Spinal cord (tissue), 10 donors: ENCODE results near the gene DDX39A. TPM values are rescaled to one million over a fixed set of nuclear protein-coding genes. Genes with fewer than 3 reads are reported as not detected.

Experiments used
- DNase-seq, 6 donors: peaks; one replicate each; pipeline versions ENCODE4 v3.0.0 to v3.0.0-alpha.2; 2013 to 2015; ENCODE audit warnings: low spot score in 6 of 6, low read depth in 4 of 6
- H3K27ac ChIP-seq: one replicate; pipeline ENCODE4 v1.5.1; 2013; ENCODE audit warnings: low read depth, low read length, control low read depth
- H3K27me3 ChIP-seq: one replicate; pipeline ENCODE4 v1.6.1; 2013; ENCODE audit warnings: low read length; ENCODE audit not compliant: control insufficient read depth, insufficient read depth
- H3K36me3 ChIP-seq: one replicate; pipeline ENCODE4 v1.6.1; 2013; ENCODE audit warnings: low read length; ENCODE audit not compliant: control insufficient read depth, insufficient read depth
- H3K4me1 ChIP-seq: one replicate; pipeline ENCODE4 v1.6.1; 2013; ENCODE audit warnings: low read length; ENCODE audit not compliant: control insufficient read depth, insufficient read depth
- H3K4me3 ChIP-seq: one replicate; pipeline ENCODE4 v1.5.1; 2013; ENCODE audit warnings: low read depth, low read length, control low read depth
- H3K9me3 ChIP-seq: one replicate; pipeline ENCODE4 v1.6.1; 2013; ENCODE audit warnings: low read length; ENCODE audit not compliant: control insufficient read depth, insufficient read depth
- WGBS: methylation state at CpG from one replicate; pipeline ENCODE4 v1.1.5; 2013; ENCODE audit warnings: missing lambda C conversion rate; ENCODE audit not compliant: insufficient coverage; 5-methylcytosine and 5-hydroxymethylcytosine counted together
- polyA plus RNA-seq, 2 donors: library from polyadenylated mRNA; unstranded; fragments of 120-200 nt; gene quantifications; one replicate each; pipeline ENCODE4 v1.2.1, GENCODE V29; 2013; ENCODE audit not compliant: insufficient read length in 2 of 2
- total RNA-seq, 2 donors: library from RNA; depleted of rRNA in 1 of 2; stranded (reverse); fragments of 120-200 nt in 1 of 2; fragments of >200 nt in 1 of 2; gene quantifications; one replicate each; pipeline versions ENCODE4 v1.2.3 to v1.2.4, GENCODE V29; 2013 to 2014
- donor health status: healthy.

DDX39A gene
- total and polyA plus RNA-seq, 4 donors = 26.3 to 65.0 (median 56.4) TPM

DNA sequence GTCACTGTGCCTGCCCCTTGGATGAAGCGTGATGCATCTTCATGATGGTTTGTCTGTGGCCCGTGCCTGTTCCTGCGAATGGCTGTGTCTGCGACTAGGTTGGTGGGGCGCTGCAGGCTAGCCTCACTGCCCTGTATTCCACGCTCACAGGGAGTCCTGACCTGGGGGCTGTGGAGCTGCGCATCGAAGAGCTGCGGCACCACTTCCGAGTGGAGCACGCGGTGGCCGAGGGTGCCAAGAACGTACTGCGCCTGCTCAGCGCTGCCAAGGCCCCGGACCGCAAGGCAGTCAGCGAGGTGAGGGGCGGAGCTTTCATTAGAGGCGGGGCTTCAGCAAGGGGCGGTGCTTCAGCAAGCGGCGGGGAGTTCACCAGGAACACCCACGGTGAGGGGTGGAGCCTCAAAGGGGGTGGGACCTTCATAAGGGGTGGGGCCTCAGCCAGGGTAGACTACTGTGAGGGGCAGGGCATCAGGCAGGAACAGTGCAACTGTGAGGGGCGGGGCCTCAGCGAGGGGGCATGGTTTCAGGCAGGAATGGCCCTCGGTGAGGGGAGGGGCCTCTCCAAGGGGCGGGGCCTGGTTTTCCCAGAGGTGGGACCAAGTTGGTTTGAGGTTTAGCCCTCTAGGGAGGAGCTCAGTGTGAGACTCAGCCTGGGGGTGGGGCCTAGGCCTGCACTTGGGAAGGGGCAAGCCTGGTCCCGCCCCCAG lies 31.2 kb upstream of the DDX39A start:
- Histone ChIP-seq H3K36me3 (peaks cover 85% of the 10 kb centered on the region), H3K9me3 (no peaks in the 10 kb centered on the region), H3K27me3 (no peaks in the 10 kb centered on the region), H3K27ac (no peak overlapping the region), H3K4me1 (no peaks in the 10 kb centered on the region), H3K4me3 (no peak overlapping the region)
- 81% methylated on average over 30 of the region's 30 CpGs for WGBS
- DNase-seq = no peak

DNA sequence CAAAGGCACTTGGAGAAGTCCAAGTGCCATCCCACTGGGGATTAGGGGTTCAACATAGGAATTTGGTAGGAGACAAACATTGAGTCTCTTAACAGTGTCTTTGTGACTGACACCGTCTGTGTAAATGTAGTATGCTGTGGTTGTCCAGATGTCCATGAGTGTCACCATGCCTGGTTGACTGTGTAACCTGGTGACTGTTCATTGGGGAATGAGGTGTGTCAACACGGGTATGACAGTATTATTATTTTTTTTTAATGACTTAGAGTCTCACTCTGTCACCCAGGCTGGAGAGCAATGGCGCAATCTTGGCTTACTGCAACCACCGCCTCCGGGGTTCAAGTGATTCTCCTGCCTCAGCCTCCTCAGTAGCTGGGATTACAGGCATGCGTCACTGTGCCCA lies 30.2 kb upstream of the DDX39A start:
- H3K4me3 ChIP-seq = no peak overlapping the region
- H3K9me3 ChIP-seq = no peaks in the 10 kb centered on the region
- peaks cover 85% of the 10 kb centered on the region for H3K36me3 ChIP-seq
- H3K27me3 ChIP-seq = no peaks in the 10 kb centered on the region
- no peak for DNase-seq
- H3K27ac ChIP-seq = no peak overlapping the region
- 96% methylated on average over 5 of the region's 6 CpGs for WGBS
- H3K4me1 ChIP-seq = no peaks in the 10 kb centered on the region

DNA sequence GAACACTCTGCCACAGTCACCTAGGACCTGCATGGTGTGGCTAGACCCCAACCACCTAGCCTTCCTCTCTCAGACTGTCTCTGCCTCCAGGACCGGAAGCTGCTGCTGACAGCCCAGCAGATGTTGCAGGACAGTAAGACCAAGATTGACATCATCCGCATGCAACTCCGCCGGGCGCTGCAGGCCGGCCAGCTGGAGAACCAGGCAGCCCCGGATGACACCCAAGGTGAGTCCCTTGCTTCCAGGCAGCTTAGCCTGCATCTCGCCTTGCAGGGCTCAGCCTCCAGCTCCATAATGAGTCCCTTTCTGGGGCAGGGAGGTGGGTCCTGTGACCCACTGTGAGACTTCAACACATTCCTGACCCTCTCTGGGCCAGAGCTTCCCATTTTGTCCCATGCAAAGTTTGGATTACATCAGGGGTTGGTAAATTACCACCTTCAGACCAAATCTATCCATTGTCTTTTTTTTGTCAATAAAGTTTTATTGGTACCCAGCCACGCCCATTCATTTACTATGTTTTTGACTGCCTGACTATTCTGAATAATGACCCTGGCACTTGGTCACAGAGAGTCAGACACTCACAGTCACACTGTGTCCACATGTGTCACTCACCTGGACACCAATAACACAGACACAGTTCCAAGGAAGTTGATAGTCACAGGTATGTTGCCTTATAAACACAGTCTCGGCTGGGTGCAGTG lies 27.3 kb upstream of the DDX39A start:
- no peak overlapping the region for H3K4me3 ChIP-seq
- peaks cover 90% of the 10 kb centered on the region for H3K36me3 ChIP-seq
- no peaks in the 10 kb centered on the region for H3K4me1 ChIP-seq
- H3K9me3 ChIP-seq = no peaks in the 10 kb centered on the region
- 94% methylated on average over 10 of the region's 10 CpGs for WGBS
- no peak overlapping the region for H3K27ac ChIP-seq
- DNase-seq = no peak
- H3K27me3 ChIP-seq = no peaks in the 10 kb centered on the region

DNA sequence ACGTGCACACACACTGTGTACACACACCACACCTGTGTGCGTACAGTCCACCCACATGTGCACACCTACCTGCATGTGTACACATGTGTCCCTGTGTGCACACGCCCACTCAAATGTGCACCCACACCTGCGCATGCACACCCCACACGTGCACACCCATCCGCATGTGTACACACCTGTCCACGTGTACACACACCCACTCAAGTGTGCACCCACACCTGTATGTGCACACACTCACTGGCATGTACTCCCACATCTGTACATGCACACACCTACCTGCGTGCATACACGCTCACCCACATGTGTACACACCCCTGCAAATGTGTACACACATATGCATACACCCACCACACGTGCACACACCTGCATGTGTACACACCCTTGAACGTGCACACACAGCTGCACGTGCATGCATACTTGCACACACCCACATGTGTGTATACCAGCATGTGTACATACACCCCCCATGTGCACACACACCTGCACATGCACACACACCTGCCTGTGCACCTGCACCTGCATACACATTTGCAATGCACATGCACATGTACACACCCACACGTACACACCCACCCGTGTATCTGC lies 24.6 kb upstream of the DDX39A start:
- Histone ChIP-seq H3K9me3 (no peaks in the 10 kb centered on the region), H3K27me3 (no peaks in the 10 kb centered on the region), H3K4me3 (no peak overlapping the region), H3K27ac (no peak overlapping the region), H3K4me1 (peaks cover 14% of the 10 kb centered on the region), H3K36me3 (peaks cover 82% of the 10 kb centered on the region)
- 97% methylated on average over 12 of the region's 14 CpGs for WGBS
- no peak for DNase-seq

DNA sequence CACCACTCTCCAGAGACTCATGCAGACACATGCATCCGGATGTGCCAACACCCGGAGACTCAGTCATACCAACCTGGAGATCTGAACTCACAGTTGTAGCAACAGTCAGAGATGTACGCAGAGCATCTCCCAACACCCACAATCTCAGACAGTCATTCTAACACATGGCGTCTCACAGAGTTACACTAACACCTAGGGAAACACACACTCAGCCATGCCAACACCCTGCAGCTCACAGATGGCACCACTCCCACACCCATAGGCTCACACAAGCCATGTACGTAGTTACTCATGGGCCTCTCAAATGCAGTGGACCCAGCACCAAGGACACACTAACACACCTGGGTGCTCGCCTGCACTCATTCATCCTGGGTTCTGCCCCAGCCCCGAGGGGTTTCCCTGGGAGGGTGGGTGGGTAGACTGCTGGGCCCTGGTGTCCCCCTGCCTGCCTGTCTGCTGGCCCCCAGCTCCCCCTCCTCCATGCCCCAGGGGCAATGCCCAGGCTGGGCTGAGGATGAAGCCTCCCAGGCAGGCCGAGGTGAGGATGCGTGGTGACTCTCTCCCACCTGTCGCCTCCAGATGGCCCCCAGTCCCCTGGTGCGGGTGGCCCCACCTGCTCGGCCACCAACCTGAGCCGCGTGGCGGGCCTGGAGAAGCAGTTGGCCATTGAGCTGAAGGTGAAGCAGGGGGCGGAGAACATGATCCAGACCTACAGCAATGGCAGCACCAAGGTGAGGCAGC lies 23.9 kb upstream of the DDX39A start:
- WGBS = 97% methylated on average over 14 of the region's 16 CpGs
- DNase-seq = peak in 1 of 6 donors; percentile 21
- H3K9me3 ChIP-seq = no peaks in the 10 kb centered on the region
- no peaks in the 10 kb centered on the region for H3K27me3 ChIP-seq
- no peak overlapping the region for H3K27ac ChIP-seq
- H3K4me1 ChIP-seq = peaks cover 14% of the 10 kb centered on the region
- H3K4me3 ChIP-seq = no peak overlapping the region
- H3K36me3 ChIP-seq = peaks cover 76% of the 10 kb centered on the region

DNA sequence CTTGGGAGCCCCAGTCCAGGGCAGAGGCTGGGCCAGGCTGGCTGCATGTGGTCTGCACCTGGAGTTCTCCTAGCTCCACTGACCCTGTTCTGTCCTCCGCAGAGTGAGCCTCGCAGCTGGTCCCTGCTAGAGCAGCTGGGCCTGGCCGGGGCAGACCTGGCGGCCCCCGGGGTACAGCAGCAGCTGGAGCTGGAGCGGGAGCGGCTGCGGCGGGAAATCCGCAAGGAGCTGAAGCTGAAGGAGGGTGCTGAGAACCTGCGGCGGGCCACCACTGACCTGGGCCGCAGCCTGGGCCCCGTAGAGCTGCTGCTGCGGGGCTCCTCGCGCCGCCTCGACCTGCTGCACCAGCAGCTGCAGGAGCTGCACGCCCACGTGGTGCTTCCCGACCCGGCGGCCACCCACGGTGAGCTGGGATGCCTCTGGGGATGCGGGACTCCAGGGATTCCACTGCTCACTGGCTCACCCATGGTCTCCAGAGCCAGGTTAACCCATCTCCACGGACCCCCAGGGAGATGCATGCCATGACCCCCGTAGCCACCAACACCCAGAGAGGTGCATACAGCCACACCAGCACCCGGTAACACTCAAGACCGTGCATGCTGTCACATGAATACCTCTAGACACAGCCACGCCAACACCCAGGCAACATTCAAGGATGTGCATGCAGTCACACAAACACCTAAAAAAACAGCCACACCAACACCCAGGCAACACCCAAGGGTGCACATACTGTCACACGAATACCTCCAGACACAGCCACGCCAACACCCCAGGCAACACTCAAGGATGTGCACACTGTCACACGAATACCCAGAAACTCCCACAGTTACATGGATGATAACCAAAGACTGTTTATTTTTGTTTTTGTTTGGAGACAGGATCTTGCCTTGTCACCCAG lies 22.1 kb upstream of the DDX39A start:
- Histone ChIP-seq H3K27me3 (no peaks in the 10 kb centered on the region), H3K9me3 (no peaks in the 10 kb centered on the region), H3K4me1 (peaks cover 14% of the 10 kb centered on the region), H3K36me3 (peaks cover 65% of the 10 kb centered on the region), H3K27ac (no peak overlapping the region), H3K4me3 (no peak overlapping the region)
- WGBS = 89% methylated on average over 32 of the region's 34 CpGs
- DNase-seq = no peak

DNA sequence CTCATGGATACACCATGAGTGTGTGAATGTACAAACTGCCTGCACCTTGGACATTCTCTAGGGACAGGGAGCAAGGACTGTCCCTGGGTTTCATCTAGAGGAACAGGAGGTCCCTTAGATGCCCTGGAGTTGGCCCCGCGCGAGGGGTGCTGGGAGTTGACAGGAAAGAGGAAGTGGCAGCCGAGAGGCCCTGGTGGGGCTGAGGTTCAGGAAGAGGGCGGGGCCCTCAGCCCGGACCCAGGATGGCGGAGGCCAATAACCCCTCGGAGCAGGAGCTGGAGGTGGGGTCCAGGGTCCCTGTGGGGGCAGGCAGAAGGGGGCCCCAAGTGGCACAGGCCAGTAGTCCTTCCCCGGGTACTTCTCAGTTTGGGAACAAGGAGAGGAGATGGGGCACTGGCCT lies 20.9 kb upstream of the DDX39A start:
- Histone ChIP-seq H3K27ac (no peak overlapping the region), H3K27me3 (no peaks in the 10 kb centered on the region), H3K9me3 (no peaks in the 10 kb centered on the region), H3K4me3 (no peak overlapping the region), H3K36me3 (peaks cover 63% of the 10 kb centered on the region), H3K4me1 (peaks cover 16% of the 10 kb centered on the region)
- peak in 1 of 6 donors; percentile 17 for DNase-seq
- 60% methylated on average over 9 of the region's 9 CpGs for WGBS

DNA sequence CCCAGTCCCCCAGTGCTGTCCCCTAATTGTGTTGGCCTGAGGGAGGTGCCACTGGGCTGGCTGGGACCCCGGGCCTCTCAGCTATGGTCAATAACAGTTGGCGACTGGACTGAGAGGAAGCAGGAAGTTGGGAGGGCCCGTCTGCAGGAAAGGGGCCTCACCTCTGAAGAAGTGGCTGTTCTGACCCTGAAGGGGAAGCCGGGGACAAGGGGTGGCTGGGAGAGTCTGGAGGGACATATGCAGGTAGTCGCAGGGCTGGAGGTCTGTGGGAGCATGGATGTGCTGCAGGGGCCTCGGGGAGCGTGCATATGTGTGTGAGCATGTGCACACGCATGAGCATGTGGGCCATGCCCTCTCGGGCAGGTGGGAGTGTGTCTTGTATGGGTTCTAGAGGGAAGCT lies 19.9 kb upstream of the DDX39A start:
- Histone ChIP-seq H3K27ac (no peak overlapping the region), H3K27me3 (no peaks in the 10 kb centered on the region), H3K4me3 (no peak overlapping the region), H3K4me1 (peaks cover 27% of the 10 kb centered on the region), H3K9me3 (no peaks in the 10 kb centered on the region), H3K36me3 (peaks cover 60% of the 10 kb centered on the region)
- 78% methylated on average over 9 of the region's 9 CpGs for WGBS
- no peak for DNase-seq
